ENCODE measurements around the gene LAMTOR2. TPM values are rescaled to one million over a fixed set of nuclear protein-coding genes. Genes with fewer than 3 reads are reported as not detected.
A peak's percentile ranks its signal among the peaks of the same experiment; 100 is the strongest.

LAMTOR2 gene
- total and polyA plus RNA-seq, 9 of the 15 experiments (the other 6 are each of a cell fraction or from before 2014, with no cell fraction given): 39.0 to 161 (median 74.6) TPM

DNA sequence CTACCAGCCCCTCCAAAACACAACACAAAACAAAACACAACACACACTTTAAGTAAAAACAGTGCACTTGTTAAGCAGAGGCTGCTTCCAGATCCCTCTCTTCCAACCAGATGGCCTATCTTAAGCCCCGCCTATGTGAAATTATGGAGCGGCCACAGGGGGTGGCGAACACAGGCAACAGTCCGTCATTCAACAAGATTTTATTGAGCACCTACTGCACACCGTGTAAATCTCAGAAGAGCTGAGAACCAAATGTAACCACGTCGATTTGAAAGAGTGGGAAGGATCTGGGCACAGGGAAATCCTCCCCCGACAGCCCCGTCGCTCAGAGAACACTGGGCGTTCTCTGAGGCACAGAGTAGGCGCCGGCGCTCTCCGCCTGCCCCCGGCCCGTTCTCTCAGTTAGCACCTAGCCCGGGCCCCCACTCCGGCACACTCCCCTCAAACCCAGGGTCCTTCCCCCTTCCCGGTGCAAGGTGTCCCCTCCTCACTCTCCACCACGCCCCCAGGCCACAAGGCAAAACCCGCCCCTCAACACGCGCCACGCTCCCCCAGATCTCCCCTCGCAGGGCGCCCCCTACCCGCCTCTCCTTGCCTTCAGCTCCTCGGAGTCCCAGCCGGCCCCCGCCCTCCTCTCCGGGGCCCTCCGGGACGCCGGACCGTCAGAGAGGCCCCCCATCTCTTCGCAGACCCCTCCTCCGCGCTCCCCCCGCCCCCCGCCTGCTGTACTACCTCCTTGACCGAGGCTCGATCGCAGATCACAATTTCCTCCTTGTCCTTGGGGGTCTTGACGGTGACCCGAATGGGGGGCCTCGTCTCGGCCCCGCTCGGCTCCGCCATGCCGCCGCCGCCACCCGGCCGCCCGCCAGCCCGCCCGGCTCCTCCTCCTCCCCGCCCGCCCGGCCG, 1.5 kb upstream of the LAMTOR2 start (continued):
- TF ChIP-seq PKNOX1 (IDR thresholded peaks at IDR 0.05): peak; percentile 79
- TF ChIP-seq NFIC (IDR thresholded peaks at IDR 0.05): peak; percentile 22; the same call in 1 of the 2 replicates
- TF ChIP-seq SMAD2 (IDR thresholded peaks at IDR 0.05; ENCODE audit: low read depth, low read length): no peak
- TF ChIP-seq COPS2 (conservative IDR thresholded peaks at IDR 0.05): no peak
- TF ChIP-seq ZC3H8 (IDR thresholded peaks at IDR 0.05): no peak
- TF ChIP-seq POLR2H (tag; IDR thresholded peaks at IDR 0.05; ENCODE audit: low read depth): no peak
- no peak for TF ChIP-seq NR4A1 (CRISPR knock-in tag; IDR thresholded peaks at IDR 0.05)
- TF ChIP-seq NR4A1 (tag; IDR thresholded peaks at IDR 0.05): no peak
- no peak for TF ChIP-seq HNRNPH1 (optimal IDR thresholded peaks at IDR 0.05; ENCODE audit: low read depth, low read length)
- TF ChIP-seq, protein P1, sequence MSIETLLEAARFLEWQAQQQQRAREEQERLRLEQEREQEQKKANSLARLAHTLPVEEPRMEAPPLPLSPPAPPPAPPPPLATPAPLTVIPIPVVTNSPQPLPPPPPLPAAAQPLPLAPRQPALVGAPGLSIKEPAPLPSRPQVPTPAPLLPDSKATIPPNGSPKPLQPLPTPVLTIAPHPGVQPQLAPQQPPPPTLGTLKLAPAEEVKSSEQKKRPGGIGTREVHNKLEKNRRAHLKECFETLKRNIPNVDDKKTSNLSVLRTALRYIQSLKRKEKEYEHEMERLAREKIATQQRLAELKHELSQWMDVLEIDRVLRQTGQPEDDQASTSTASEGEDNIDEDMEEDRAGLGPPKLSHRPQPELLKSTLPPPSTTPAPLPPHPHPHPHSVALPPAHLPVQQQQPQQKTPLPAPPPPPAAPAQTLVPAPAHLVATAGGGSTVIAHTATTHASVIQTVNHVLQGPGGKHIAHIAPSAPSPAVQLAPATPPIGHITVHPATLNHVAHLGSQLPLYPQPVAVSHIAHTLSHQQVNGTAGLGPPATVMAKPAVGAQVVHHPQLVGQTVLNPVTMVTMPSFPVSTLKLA (conservative IDR thresholded peaks at IDR 0.05): peak; percentile 90 to 95
- no peak for TF ChIP-seq JUND (IDR thresholded peaks at IDR 0.05; ENCODE audit: borderline replicate concordance, low read depth, low read length)
- TF ChIP-seq JUND (tag; IDR thresholded peaks at IDR 0.05; ENCODE audit: borderline replicate concordance, low read depth, low read length): peak; percentile 3; the same call in 1 of the 3 replicates
- TF ChIP-seq GTF2B (IDR thresholded peaks at IDR 0.05; ENCODE audit: extremely low read depth, insufficient read length): no peak
- no peak for TF ChIP-seq ELF2 (CRISPR knock-in tag; IDR thresholded peaks at IDR 0.05)
- no peak for TF ChIP-seq ILF3 (IDR thresholded peaks at IDR 0.05; ENCODE audit: borderline replicate concordance)
- TF ChIP-seq, protein P2, sequence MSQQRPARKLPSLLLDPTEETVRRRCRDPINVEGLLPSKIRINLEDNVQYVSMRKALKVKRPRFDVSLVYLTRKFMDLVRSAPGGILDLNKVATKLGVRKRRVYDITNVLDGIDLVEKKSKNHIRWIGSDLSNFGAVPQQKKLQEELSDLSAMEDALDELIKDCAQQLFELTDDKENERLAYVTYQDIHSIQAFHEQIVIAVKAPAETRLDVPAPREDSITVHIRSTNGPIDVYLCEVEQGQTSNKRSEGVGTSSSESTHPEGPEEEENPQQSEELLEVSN (IDR thresholded peaks at IDR 0.05; ENCODE audit: borderline replicate concordance in 1 of 2, extremely low read depth in 1 of 2, insufficient read depth in 1 of 2, insufficient read length in 1 of 2, low read depth in 1 of 2, low read length in 1 of 2, poor library complexity in 1 of 2, severe bottlenecking in 1 of 2): peak in 1 of 2 experiments; percentile 72
- TF ChIP-seq ZNF3 (CRISPR knock-in tag; IDR thresholded peaks at IDR 0.05): peak; percentile 98
- TF ChIP-seq ZNF121 (CRISPR knock-in tag; conservative IDR thresholded peaks at IDR 0.05): peak; percentile 90
- no peak for TF ChIP-seq POLR3G (IDR thresholded peaks at IDR 0.05; ENCODE audit: extremely low read depth, insufficient read length, insufficient replicate concordance)
- no peak for TF ChIP-seq FOXO4 (CRISPR knock-in tag; IDR thresholded peaks at IDR 0.05)
- TF ChIP-seq ZNF699 (CRISPR knock-in tag; IDR thresholded peaks at IDR 0.05; ENCODE audit: insufficient replicate concordance): no peak
